HEK293 (cell line): ENCODE results near the gene MON1B.

Experiments used
- GLI2 ChIP-seq: fragments of 450-650 bp; formaldehyde crosslinking; IDR thresholded peaks from 2 replicates; pipeline ENCODE4; 2017; ENCODE audit warnings: missing biosample characterization, missing genetic modification characterization, low read depth, borderline replicate concordance
- KLF7 ChIP-seq: fragments of 450-650 bp; formaldehyde crosslinking; IDR thresholded peaks from 2 replicates; pipeline ENCODE4 v1.5.1; 2016; ENCODE audit warnings: missing biosample characterization, missing genetic modification characterization, borderline replicate concordance
- TRIM28 ChIP-seq: IDR thresholded peaks from 2 replicates; pipeline ENCODE4 v1.6.1; 2011; ENCODE audit warnings: low read length, control low read depth, borderline replicate concordance
- ZBTB8A ChIP-seq: fragments of 450-650 bp; formaldehyde crosslinking; IDR thresholded peaks from 2 replicates; pipeline ENCODE4 v1.5.1; 2016; ENCODE audit warnings: missing biosample characterization, missing genetic modification characterization
- ZFHX2 ChIP-seq: fragments of 450-650 bp; formaldehyde crosslinking; conservative IDR thresholded peaks from 2 replicates; pipeline ENCODE4 v1.5.1; 2016; ENCODE audit warnings: missing biosample characterization, missing genetic modification characterization
- ZNF157 ChIP-seq: fragments of 450-650 bp; formaldehyde crosslinking; IDR thresholded peaks from 2 replicates; pipeline ENCODE4 v1.5.1; 2016; ENCODE audit warnings: missing biosample characterization, missing genetic modification characterization
- ZNF175 ChIP-seq: fragments of 450-650 bp; formaldehyde crosslinking; IDR thresholded peaks from 2 replicates; pipeline ENCODE4 v1.5.1; 2016; ENCODE audit warnings: missing biosample characterization, missing genetic modification characterization
- ZNF221 ChIP-seq: fragments of 450-650 bp; formaldehyde crosslinking; IDR thresholded peaks from 2 replicates; pipeline ENCODE4 v1.5.1; 2017; ENCODE audit warnings: missing biosample characterization, missing genetic modification characterization, borderline replicate concordance
- ZNF223 ChIP-seq: fragments of 450-650 bp; formaldehyde crosslinking; IDR thresholded peaks from 2 replicates; pipeline ENCODE4 v1.5.1; 2016; ENCODE audit warnings: missing biosample characterization, missing genetic modification characterization
- ZNF335 ChIP-seq: fragments of 450-650 bp; formaldehyde crosslinking; conservative IDR thresholded peaks from 2 replicates; pipeline ENCODE4 v1.5.1; 2016; ENCODE audit warnings: missing biosample characterization, missing genetic modification characterization
- ZNF561 ChIP-seq: fragments of 450-650 bp; IDR thresholded peaks from 2 replicates; pipeline ENCODE4 v1.5.1; 2018; ENCODE audit warnings: missing biosample characterization, missing genetic modification characterization, borderline replicate concordance
- ZNF621 ChIP-seq: fragments of 450-650 bp; formaldehyde crosslinking; IDR thresholded peaks from 2 replicates; pipeline ENCODE4 v1.5.1; 2017; ENCODE audit warnings: missing biosample characterization, missing genetic modification characterization
- ZNF677 ChIP-seq: fragments of 450-650 bp; IDR thresholded peaks from 2 replicates; pipeline ENCODE4 v1.5.0; 2018; ENCODE audit warnings: missing biosample characterization, mild to moderate bottlenecking, missing genetic modification characterization, moderate library complexity
- ZNF776 ChIP-seq: fragments of 450-650 bp; formaldehyde crosslinking; IDR thresholded peaks from 2 replicates; pipeline ENCODE4 v1.5.0; 2017; ENCODE audit warnings: missing biosample characterization, missing genetic modification characterization, borderline replicate concordance
- ZXDB ChIP-seq: fragments of 450-650 bp; formaldehyde crosslinking; IDR thresholded peaks from 2 replicates; pipeline ENCODE4 v1.5.1; 2016; ENCODE audit warnings: missing biosample characterization, missing genetic modification characterization
- TF ChIP-seq, protein P1 (sequence below): fragments of 450-650 bp; formaldehyde crosslinking; IDR thresholded peaks from 2 replicates; pipeline ENCODE4 v1.5.1; 2017; ENCODE audit warnings: missing biosample characterization, mild to moderate bottlenecking, missing genetic modification characterization, moderate library complexity
- TF ChIP-seq, protein P2 (sequence below): fragments of 450-650 bp; formaldehyde crosslinking; IDR thresholded peaks from 2 replicates; pipeline ENCODE4 v1.5.1; 2016; ENCODE audit warnings: missing biosample characterization, missing genetic modification characterization
- TF ChIP-seq, protein P3 (sequence below): fragments of 450-650 bp; formaldehyde crosslinking; IDR thresholded peaks from 2 replicates; pipeline ENCODE4 v1.5.1; 2016; ENCODE audit warnings: missing biosample characterization, missing genetic modification characterization
- TF ChIP-seq, protein P4 (sequence below): fragments of 450-650 bp; formaldehyde crosslinking; IDR thresholded peaks from 2 replicates; pipeline ENCODE4 v1.5.1; 2016; ENCODE audit warnings: missing biosample characterization, missing genetic modification characterization
- TF ChIP-seq, protein P5 (sequence below): fragments of 450-650 bp; formaldehyde crosslinking; conservative IDR thresholded peaks from 2 replicates; pipeline ENCODE4 v1.5.1; 2016; ENCODE audit warnings: low read depth, missing biosample characterization, missing genetic modification characterization

MON1B gene

DNA sequence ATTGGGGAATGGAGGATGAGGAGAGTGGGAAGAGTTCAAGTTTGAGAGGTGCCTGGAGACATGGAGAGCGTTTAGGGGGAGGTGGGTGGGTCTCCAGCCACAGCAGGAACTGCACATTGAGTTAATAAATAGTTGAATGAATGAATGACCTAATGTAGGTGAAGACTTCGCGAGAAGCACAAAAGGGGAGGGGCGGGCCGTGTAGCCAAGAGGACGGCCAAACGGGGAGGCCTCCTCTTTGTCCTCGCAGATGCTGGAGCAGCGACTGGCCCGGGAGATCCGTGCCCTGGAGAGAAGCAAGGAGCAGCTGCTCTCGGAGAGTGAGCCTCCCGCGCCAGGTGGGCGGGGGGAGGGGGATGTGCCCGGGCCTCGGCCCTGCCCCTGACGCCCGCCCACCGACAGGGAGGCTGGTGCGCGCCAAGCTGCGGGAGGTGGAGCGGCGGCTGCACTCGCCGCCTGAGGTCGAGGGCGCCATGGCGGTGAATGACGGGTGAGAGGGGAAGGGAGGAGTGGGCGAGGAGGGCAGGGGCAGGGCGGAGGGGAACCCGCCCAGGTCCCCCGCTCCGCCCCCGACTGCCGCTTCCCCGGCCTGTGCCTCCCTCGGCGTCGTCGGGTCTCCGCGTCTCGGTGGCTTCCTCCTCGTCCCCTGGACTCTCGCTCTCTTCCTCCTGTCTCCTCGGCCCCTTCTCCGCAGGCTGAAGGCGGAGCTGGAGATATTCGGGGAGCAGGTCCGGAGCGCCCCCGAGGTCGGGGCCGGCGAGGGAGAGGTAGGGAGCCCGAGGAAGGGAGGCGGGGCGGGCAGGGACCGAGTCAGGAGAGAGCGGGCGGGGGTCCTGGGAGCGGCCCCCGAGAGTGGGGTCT, 21.1 kb downstream of the MON1B start (continued):
- TF ChIP-seq ZNF621 (tag by site-specific recombination) (no peak), ZNF221 (no peak), ZFHX2 (tag by site-specific recombination) (peak; percentile 97), ZNF223 (tag by site-specific recombination) (no peak), KLF7 (tag by site-specific recombination) (peak; percentile 11; the same call in 1 of the 2 replicates), ZNF157 (no peak; the same call in 1 of the 2 replicates), ZNF561 (peak; percentile 89; the same call in 1 of the 2 replicates), ZXDB (peak; percentile 86), TRIM28 (no peak), ZBTB8A (tag by site-specific recombination) (peak; percentile 77), GLI2 (tag by site-specific recombination) (no peak), ZNF776 (tag by site-specific recombination) (no peak), ZNF335 (tag by site-specific recombination) (peak; percentile 90), ZNF175 (no peak), ZNF677 (tag by site-specific recombination) (no peak)
- TF ChIP-seq, protein P1, sequence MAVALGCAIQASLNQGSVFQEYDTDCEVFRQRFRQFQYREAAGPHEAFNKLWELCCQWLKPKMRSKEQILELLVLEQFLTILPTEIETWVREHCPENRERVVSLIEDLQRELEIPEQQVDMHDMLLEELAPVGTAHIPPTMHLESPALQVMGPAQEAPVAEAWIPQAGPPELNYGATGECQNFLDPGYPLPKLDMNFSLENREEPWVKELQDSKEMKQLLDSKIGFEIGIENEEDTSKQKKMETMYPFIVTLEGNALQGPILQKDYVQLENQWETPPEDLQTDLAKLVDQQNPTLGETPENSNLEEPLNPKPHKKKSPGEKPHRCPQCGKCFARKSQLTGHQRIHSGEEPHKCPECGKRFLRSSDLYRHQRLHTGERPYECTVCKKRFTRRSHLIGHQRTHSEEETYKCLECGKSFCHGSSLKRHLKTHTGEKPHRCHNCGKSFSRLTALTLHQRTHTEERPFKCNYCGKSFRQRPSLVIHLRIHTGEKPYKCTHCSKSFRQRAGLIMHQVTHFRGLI: peak; percentile 55
- TF ChIP-seq, protein P2, sequence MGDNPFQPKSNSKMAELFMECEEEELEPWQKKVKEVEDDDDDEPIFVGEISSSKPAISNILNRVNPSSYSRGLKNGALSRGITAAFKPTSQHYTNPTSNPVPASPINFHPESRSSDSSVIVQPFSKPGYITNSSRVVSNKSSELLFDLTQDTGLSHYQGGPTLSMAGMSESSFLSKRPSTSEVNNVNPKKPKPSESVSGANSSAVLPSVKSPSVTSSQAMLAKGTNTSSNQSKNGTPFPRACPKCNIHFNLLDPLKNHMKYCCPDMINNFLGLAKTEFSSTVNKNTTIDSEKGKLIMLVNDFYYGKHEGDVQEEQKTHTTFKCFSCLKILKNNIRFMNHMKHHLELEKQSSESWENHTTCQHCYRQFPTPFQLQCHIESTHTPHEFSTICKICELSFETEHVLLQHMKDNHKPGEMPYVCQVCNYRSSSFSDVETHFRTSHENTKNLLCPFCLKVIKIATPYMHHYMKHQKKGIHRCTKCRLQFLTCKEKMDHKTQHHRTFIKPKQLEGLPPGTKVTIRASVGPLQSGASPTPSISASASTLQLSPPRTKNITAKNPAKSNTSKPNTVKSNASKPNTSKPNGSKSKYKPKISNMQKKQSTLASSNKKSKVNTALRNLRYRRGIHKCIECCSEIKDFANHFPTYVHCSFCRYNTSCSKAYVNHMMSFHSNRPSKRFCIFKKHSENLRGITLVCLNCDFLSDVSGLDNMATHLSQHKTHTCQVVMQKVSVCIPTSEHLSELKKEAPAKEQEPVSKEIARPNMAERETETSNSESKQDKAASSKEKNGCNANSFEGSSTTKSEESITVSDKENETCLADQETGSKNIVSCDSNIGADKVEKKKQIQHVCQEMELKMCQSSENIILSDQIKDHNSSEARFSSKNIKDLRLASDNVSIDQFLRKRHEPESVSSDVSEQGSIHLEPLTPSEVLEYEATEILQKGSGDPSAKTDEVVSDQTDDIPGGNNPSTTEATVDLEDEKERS (tag by site-specific recombination): no peak
- TF ChIP-seq, protein P3, sequence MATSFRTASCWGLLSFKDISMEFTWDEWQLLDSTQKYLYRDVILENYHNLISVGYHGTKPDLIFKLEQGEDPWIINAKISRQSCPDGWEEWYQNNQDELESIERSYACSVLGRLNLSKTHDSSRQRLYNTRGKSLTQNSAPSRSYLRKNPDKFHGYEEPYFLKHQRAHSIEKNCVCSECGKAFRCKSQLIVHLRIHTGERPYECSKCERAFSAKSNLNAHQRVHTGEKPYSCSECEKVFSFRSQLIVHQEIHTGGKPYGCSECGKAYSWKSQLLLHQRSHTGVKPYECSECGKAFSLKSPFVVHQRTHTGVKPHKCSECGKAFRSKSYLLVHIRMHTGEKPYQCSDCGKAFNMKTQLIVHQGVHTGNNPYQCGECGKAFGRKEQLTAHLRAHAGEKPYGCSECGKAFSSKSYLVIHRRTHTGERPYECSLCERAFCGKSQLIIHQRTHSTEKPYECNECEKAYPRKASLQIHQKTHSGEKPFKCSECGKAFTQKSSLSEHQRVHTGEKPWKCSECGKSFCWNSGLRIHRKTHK (tag by site-specific recombination): no peak
- TF ChIP-seq, protein P4, sequence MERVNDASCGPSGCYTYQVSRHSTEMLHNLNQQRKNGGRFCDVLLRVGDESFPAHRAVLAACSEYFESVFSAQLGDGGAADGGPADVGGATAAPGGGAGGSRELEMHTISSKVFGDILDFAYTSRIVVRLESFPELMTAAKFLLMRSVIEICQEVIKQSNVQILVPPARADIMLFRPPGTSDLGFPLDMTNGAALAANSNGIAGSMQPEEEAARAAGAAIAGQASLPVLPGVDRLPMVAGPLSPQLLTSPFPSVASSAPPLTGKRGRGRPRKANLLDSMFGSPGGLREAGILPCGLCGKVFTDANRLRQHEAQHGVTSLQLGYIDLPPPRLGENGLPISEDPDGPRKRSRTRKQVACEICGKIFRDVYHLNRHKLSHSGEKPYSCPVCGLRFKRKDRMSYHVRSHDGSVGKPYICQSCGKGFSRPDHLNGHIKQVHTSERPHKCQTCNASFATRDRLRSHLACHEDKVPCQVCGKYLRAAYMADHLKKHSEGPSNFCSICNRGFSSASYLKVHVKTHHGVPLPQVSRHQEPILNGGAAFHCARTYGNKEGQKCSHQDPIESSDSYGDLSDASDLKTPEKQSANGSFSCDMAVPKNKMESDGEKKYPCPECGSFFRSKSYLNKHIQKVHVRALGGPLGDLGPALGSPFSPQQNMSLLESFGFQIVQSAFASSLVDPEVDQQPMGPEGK (tag by site-specific recombination): peak; percentile 76
- TF ChIP-seq, protein P5, sequence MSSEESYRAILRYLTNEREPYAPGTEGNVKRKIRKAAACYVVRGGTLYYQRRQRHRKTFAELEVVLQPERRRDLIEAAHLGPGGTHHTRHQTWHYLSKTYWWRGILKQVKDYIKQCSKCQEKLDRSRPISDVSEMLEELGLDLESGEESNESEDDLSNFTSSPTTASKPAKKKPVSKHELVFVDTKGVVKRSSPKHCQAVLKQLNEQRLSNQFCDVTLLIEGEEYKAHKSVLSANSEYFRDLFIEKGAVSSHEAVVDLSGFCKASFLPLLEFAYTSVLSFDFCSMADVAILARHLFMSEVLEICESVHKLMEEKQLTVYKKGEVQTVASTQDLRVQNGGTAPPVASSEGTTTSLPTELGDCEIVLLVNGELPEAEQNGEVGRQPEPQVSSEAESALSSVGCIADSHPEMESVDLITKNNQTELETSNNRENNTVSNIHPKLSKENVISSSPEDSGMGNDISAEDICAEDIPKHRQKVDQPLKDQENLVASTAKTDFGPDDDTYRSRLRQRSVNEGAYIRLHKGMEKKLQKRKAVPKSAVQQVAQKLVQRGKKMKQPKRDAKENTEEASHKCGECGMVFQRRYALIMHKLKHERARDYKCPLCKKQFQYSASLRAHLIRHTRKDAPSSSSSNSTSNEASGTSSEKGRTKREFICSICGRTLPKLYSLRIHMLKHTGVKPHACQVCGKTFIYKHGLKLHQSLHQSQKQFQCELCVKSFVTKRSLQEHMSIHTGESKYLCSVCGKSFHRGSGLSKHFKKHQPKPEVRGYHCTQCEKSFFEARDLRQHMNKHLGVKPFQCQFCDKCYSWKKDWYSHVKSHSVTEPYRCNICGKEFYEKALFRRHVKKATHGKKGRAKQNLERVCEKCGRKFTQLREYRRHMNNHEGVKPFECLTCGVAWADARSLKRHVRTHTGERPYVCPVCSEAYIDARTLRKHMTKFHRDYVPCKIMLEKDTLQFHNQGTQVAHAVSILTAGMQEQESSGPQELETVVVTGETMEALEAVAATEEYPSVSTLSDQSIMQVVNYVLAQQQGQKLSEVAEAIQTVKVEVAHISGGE (tag by site-specific recombination): no peak
